ENCODE results near the gene PUSL1. TPM values are rescaled to one million over a fixed set of nuclear protein-coding genes. Genes with fewer than 3 reads are reported as not detected.

The PUSL1 gene
- total and polyA plus RNA-seq, 2 of the 13 experiments (the other 11 are each of a cell fraction or from before 2014, with no cell fraction given), result 8.3 to 22.2 TPM

- TF ChIP-seq NFAT5 (CRISPR knock-in tag; IDR thresholded peaks at IDR 0.05) (no peak), ZNF687 (CRISPR knock-in tag; IDR thresholded peaks at IDR 0.05) (peak; percentile 68), REST (IDR thresholded peaks at IDR 0.05; ENCODE audit: borderline replicate concordance in 1 of 2, low read depth in 1 of 2, low read length in 2 of 2) (no peak), ZNF580 (CRISPR knock-in tag; IDR thresholded peaks at IDR 0.05; ENCODE audit: borderline replicate concordance, low read depth) (no peak), ARHGAP35 (CRISPR knock-in tag; IDR thresholded peaks at IDR 0.05; ENCODE audit: borderline replicate concordance) (no peak), ZNF510 (CRISPR knock-in tag; IDR thresholded peaks at IDR 0.05; ENCODE audit: low read depth) (no peak), TRAFD1 (CRISPR knock-in tag; IDR thresholded peaks at IDR 0.05; ENCODE audit: borderline replicate concordance) (no peak), ZNF672 (CRISPR knock-in tag; IDR thresholded peaks at IDR 0.05) (peak; percentile 41; the same call in 1 of the 2 replicates), ZNF432 (CRISPR knock-in tag; IDR thresholded peaks at IDR 0.05; ENCODE audit: borderline replicate concordance) (no peak), ZNF83 (CRISPR knock-in tag; IDR thresholded peaks at IDR 0.05; ENCODE audit: borderline replicate concordance) (no peak), KDM2A (CRISPR knock-in tag; IDR thresholded peaks at IDR 0.05; ENCODE audit: borderline replicate concordance, low read depth) (peak; percentile 47; the same call in 1 of the 2 replicates)
These were observed 22.9 kb downstream of the PUSL1 start, which contains the start of gene TAS1R3 (continued) for GRCh38 chr1:1331068-1331965.

Data from HepG2 (cell line).